Mononuclear cell (primary cell): Measurements from ENCODE around the gene TANC1. TPM values are rescaled to one million over a fixed set of nuclear protein-coding genes. Genes with fewer than 3 reads are reported as not detected.

ENCODE experiments used
- H3K27me3 ChIP-seq: 2 replicates; pipeline ENCODE4 v1.6.0; 2011; ENCODE audit warnings: low read length, control low read depth; ENCODE audit not compliant: insufficient read depth
- H3K4me1 ChIP-seq: 2 replicates; pipeline ENCODE4 v1.5.1; 2011; ENCODE audit warnings: mild to moderate bottlenecking, low read length, control low read depth; ENCODE audit not compliant: insufficient read depth
- H3K4me3 ChIP-seq: 2 replicates; pipeline ENCODE4 v1.5.1; 2011; ENCODE audit warnings: mild to moderate bottlenecking, low read length, moderate library complexity
- H3K9me3 ChIP-seq: 2 replicates; pipeline ENCODE4 v1.5.1; 2011; ENCODE audit warnings: low read depth, mild to moderate bottlenecking, control low read depth, low read length
- total RNA-seq: library from RNA; depleted of rRNA; stranded (reverse); fragments of >200 nt; gene quantifications from one replicate; pipeline ENCODE4 v1.2.3, GENCODE V29; 2012

Gene TANC1
- total RNA-seq, 1 donor = 0.21 TPM

GRCh38 chr2:159124931-159125467 is 156.6 kb downstream of the TANC1 start:
- no peaks in the 10 kb centered on the region for H3K27me3 ChIP-seq
- H3K4me3 ChIP-seq = no peak overlapping the region
- no peaks in the 10 kb centered on the region for H3K9me3 ChIP-seq
- H3K4me1 ChIP-seq = peaks cover 17% of the 10 kb centered on the region

GRCh38 chr2:159125858-159126257 is 157.4 kb downstream of the TANC1 start:
- Histone ChIP-seq H3K4me3 (no peak overlapping the region), H3K27me3 (no peaks in the 10 kb centered on the region), H3K9me3 (no peaks in the 10 kb centered on the region), H3K4me1 (peaks cover 17% of the 10 kb centered on the region)

GRCh38 chr2:159126432-159127022 is 158.1 kb downstream of the TANC1 start:
- no peaks in the 10 kb centered on the region for H3K9me3 ChIP-seq
- H3K4me1 ChIP-seq = peaks cover 17% of the 10 kb centered on the region
- H3K4me3 ChIP-seq = no peak overlapping the region
- H3K27me3 ChIP-seq = no peaks in the 10 kb centered on the region

- Histone ChIP-seq H3K27me3 (no peaks in the 10 kb centered on the region), H3K9me3 (no peaks in the 10 kb centered on the region), H3K4me3 (no peak overlapping the region), H3K4me1 (peaks cover 17% of the 10 kb centered on the region)
Measured at GRCh38 chr2:159128191-159128590, 159.8 kb downstream of the TANC1 start.

GRCh38 chr2:159129269-159129668 is 160.8 kb downstream of the TANC1 start:
- Histone ChIP-seq H3K9me3 (no peaks in the 10 kb centered on the region), H3K27me3 (no peaks in the 10 kb centered on the region), H3K4me3 (no peak overlapping the region), H3K4me1 (peaks cover 11% of the 10 kb centered on the region)

- Histone ChIP-seq H3K27me3 (no peaks in the 10 kb centered on the region), H3K9me3 (no peaks in the 10 kb centered on the region), H3K4me1 (peaks cover 5% of the 10 kb centered on the region), H3K4me3 (no peak overlapping the region)
Measured at GRCh38 chr2:159129824-159130223, 161.4 kb downstream of the TANC1 start.

GRCh38 chr2:159130302-159130701 is 161.9 kb downstream of the TANC1 start:
- peaks cover under 1% of the 10 kb centered on the region for H3K4me1 ChIP-seq
- H3K9me3 ChIP-seq = no peaks in the 10 kb centered on the region
- H3K4me3 ChIP-seq = no peak overlapping the region
- no peaks in the 10 kb centered on the region for H3K27me3 ChIP-seq

GRCh38 chr2:159131267-159131913 is 162.9 kb downstream of the TANC1 start:
- Histone ChIP-seq H3K27me3 (no peaks in the 10 kb centered on the region), H3K9me3 (no peaks in the 10 kb centered on the region), H3K4me1 (no peaks in the 10 kb centered on the region), H3K4me3 (no peak overlapping the region)

- Histone ChIP-seq H3K4me1 (no peaks in the 10 kb centered on the region), H3K4me3 (no peak overlapping the region), H3K27me3 (no peaks in the 10 kb centered on the region), H3K9me3 (no peaks in the 10 kb centered on the region)
Measured at GRCh38 chr2:159131914-159132281, 163.5 kb downstream of the TANC1 start.

- Histone ChIP-seq H3K9me3 (no peaks in the 10 kb centered on the region), H3K27me3 (no peaks in the 10 kb centered on the region), H3K4me1 (no peaks in the 10 kb centered on the region), H3K4me3 (no peak overlapping the region)
Measured at GRCh38 chr2:159133797-159134196, 165.4 kb downstream of the TANC1 start.

- Histone ChIP-seq H3K27me3 (no peaks in the 10 kb centered on the region), H3K4me1 (peaks cover 3% of the 10 kb centered on the region), H3K9me3 (no peaks in the 10 kb centered on the region), H3K4me3 (no peak overlapping the region)
Measured at GRCh38 chr2:159134979-159135378, 166.5 kb downstream of the TANC1 start.

- no peak overlapping the region for H3K4me3 ChIP-seq
- H3K9me3 ChIP-seq = no peaks in the 10 kb centered on the region
- H3K27me3 ChIP-seq = no peaks in the 10 kb centered on the region
- peaks cover 9% of the 10 kb centered on the region for H3K4me1 ChIP-seq
Measured at GRCh38 chr2:159136391-159136790, 168.0 kb downstream of the TANC1 start.

- Histone ChIP-seq H3K4me3 (no peak overlapping the region), H3K27me3 (no peaks in the 10 kb centered on the region), H3K9me3 (no peaks in the 10 kb centered on the region), H3K4me1 (peaks cover 9% of the 10 kb centered on the region)
Measured at GRCh38 chr2:159137511-159138241, 169.2 kb downstream of the TANC1 start.

GRCh38 chr2:159138642-159139182 is 170.3 kb downstream of the TANC1 start:
- H3K9me3 ChIP-seq = no peaks in the 10 kb centered on the region
- peaks cover 9% of the 10 kb centered on the region for H3K4me1 ChIP-seq
- no peaks in the 10 kb centered on the region for H3K27me3 ChIP-seq
- no peak overlapping the region for H3K4me3 ChIP-seq

GRCh38 chr2:159139216-159139933 is 170.9 kb downstream of the TANC1 start:
- no peaks in the 10 kb centered on the region for H3K9me3 ChIP-seq
- H3K27me3 ChIP-seq = no peaks in the 10 kb centered on the region
- peaks cover 12% of the 10 kb centered on the region for H3K4me1 ChIP-seq
- no peak overlapping the region for H3K4me3 ChIP-seq
